A549 (cell line): ENCODE results near the gene MAML3.

Experiments used
- RAD21 ChIP-seq, 2 experiments: fragments of >200 bp in 1 of 2; sonication (Bioruptor Twin) in 1 of 2; formaldehyde crosslinking in 1 of 2; IDR thresholded peaks in 1 of 2; conservative IDR thresholded peaks in 1 of 2; 2 replicates in 1 of 2; 3 replicates in 1 of 2; pipeline ENCODE4 v1.6.1; 2012 to 2018; ENCODE audit warnings: inconsistent platforms in 1 of 2
- RCOR1 ChIP-seq: fragments of 150-350 bp; IDR thresholded peaks from 2 replicates; pipeline ENCODE4 v1.6.1; 2014; ENCODE audit warnings: antibody characterized with exemption, low read length, low read depth

GRCh38 chr4:139785356-139785755 is 368.6 kb downstream of the MAML3 start:
- no peak for TF ChIP-seq RAD21 (conservative IDR thresholded peaks at IDR 0.05 in 1 of 2, IDR thresholded peaks at IDR 0.05 in 1 of 2)
- TF ChIP-seq RCOR1 = no peak
